ENCODE measurements around the gene SLC2A6.

The SLC2A6 gene, protein sequence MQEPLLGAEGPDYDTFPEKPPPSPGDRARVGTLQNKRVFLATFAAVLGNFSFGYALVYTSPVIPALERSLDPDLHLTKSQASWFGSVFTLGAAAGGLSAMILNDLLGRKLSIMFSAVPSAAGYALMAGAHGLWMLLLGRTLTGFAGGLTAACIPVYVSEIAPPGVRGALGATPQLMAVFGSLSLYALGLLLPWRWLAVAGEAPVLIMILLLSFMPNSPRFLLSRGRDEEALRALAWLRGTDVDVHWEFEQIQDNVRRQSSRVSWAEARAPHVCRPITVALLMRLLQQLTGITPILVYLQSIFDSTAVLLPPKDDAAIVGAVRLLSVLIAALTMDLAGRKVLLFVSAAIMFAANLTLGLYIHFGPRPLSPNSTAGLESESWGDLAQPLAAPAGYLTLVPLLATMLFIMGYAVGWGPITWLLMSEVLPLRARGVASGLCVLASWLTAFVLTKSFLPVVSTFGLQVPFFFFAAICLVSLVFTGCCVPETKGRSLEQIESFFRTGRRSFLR

DNA sequence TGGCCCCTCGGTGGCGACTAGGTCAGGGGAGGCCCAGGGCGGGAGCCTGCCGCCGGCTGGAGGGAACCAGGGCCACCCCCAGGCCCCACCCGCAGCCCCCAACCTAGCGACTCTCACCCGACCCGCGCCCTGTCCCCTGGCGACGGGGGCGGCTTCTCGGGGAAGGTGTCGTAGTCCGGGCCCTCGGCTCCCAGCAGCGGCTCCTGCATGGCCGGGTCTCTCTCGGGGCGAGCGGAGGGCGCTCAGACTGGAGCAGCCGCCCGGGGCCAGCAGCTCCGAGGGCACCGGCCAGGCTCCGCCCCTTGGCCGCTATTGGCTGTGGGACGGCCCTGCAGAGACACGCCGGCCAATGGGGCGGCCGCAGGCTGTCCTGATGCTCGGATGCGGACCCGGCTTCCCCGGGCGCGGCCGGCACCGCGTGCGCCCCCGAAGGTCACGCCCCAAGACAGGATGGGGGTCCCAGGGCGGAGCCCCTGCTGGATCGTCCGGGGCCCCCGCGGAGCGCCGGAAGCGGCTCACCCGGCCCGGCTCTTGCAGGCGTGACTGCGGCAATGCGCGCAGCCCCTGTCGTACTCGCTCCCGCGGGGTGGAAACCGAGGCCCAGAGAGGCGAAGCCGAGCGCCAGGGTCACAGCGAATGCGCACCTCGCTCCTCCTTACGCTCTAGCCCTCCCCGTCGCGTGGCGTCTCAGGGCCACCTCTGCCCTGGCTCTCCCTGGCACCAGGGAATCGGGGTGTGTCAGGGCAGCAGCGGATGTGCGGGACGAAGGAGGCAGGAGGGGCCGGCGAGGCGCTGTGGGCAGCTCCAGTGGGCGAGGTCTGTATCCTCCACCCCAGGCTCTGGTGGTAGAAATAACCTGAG is at the start of gene SLC2A6:
TSS of gene SLC2A6 (minus strand) at position 249 of the 861 bp plus-strand sequence. CDS start at position 209, 40 bp downstream.
- peak; percentile 87 for DNase-seq

DNA sequence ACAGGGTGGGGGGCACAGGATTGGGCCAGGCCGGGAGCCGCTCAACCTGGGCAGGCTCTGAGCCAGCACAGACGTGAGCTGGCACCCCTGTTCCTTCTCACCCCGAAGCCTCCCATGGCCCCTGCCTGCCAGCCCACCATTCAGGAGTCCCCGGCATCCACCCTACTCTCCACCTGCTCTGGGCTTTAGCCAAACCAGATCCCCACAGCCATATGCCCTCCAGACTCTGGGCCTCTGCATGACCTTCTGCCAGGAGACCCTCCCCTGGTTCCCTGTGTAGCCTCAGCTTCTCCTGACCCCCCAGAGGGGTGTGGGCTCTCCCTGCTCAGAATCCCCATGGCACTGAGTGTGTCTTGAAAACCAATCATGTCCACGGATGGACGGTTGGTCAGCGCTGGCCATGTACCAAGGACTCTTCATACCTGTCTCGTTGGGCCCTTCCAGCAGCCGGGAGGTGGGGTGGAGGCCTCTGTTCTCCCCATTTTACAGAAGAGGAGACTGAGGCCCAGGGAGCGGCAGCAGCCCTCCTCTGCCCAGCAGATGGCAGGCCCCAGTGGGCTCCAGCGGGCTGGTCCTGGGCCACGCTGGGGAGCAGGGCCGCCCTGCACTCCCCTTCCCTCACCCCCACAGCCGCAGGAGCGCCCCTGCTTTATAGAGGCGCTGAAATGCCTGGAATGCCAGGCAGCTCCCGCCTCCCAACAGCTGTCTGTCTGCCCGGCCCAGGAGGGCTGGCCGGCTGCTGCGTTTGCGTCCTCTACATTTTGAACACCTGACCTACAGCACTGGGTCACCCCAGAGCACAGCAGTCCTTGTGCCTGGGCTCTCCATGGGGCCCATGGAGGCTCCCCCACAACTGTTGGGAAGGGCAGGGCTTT is 49.3 kb upstream of the SLC2A6 start:
- no peak for DNase-seq

DNA sequence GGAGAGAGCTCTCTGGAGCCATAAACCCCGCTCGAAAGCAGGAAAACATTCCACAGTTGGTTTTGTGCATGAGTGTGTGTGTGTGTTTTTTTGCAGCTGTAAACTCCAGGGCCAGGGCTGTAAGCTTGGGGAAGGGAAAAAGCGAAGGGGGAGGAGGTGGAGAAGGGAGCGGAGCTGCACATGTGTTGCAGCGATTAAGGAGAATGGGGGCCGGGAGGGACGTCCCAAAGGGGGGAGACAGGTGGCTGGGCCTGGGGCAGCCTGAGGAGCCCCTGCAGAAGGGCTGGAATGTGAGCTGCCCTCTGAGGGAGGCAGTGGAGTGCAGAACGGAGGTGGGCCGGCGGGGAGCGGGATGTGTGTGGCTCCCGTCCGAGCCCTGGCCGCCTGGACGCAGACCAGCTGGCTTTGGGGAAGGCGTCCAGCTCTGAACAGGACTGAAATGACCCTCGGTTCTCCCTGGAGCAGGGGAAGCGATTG is 48.6 kb upstream of the SLC2A6 start:
- DNase-seq: no peak

DNA sequence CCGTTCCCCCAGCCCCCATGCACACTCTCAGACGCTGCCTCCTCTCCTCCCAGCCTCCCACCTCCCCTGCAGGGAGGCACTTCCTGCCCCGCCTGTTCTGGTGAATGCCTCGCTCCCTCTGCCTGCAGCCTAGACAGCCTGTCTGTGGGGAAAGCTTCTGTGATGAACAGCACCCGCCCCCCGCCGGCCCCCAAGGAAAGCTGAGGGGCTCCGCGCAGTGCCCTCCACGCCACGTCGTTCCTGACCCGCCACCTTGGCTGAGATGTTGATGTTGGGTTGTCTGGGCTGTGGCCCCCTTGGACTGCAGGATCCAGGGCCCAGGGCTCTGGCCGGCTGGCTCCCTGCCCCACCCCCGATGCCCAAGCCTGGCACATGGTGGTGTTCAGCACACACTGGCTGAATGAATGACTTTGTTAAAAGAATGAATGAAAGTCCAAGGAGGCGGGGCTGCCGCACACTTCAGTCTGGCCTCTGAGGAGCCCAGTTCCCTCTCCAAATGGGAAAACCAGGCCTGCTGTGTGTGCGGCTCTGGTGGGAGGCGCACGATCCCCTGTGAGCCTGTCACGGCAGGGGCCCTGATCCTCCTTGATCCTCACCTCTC is 47.9 kb upstream of the SLC2A6 start:
- DNase-seq: peak; percentile 37

DNA sequence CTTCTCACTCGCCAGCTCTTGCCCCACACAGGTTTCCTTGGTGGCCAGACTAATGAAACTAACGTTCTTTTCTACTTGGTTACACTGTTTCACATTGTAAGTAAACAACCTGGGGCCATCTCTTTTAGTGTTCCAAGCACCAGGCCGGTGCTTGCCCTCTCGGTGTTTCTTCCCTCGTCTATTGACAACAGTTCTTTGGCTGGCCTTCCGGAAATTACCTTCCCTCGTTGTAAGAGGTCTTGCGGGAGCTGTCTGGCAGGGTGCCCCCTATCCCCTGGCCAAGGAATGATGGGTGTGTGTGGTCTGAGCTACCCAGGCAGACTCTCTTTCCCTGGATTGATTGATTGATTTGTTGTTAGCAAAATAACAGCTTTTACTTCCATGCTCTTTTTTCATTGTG is 46.8 kb upstream of the SLC2A6 start:
- no peak for DNase-seq

DNA sequence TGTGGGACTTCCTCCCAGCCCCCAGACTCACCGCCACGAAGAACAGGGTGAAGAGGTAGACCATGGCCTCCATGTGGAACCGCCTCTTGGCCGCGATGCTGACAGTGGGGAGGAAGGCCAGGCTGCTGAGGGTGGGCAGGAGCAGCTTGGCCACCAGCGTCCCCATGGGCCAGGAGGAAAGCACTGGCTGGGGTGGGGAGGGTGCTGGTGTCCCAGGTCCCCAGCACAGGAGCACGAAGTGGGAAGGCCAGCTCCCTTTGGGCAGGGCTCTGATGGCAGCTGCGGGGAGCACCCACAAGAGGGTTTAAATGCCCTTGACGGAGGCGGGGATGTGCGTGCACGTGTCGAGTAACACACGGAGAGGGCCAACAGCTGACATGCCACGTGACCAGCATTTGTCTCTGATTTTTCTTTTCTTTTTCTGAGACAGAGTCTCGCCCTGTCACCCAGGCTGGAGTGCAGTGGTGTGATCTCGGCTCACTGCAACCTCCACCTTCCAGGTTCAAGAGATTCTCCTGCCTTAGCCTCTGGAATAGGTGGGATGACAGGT is 45.9 kb upstream of the SLC2A6 start, which contains the start of gene MYMK:
TSS of gene MYMK (minus strand) at position 281 of the 550 bp plus-strand sequence. CDS start at position 166, 115 bp downstream.
- no peak for DNase-seq

DNA sequence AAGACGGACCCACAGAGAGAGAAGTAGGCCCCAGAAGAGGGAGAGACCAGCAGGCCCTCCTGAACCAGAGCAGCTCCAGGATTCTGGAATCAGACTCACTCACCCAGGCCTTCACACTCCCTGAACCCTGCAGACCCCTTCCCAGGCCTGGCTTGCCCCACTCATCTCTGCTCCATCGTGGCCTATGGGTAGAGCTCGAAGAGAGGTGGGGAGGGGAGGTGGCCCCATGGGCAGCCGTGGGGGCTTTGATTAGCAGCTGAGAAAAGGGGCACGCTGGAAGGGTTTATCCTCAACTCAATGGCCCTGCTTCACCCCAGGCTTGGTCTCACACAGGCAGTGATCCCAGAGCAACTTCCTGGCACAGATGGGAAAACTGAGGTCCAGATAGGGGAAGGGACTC is 45.2 kb upstream of the SLC2A6 start:
- DNase-seq: no peak

DNA sequence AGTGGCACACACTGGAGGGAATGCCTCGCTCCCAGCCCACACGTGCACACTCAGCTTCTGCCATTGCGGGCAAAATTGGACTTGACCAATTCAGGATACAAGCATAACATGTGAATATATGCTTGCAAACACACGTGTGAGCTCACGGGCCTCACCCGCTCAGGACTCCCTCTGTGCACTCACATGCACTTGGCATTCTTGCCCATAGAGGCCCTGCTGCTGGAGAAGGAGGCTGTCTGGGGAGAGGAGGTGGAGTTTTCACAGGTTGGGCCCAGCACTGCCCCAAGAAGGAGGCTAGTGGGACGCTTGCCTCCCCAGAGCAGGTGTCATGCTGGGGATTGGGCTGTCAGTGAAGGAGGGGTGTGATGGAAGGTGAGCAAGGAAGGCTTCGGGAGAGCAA is 44.2 kb upstream of the SLC2A6 start:
- no peak for DNase-seq

DNA sequence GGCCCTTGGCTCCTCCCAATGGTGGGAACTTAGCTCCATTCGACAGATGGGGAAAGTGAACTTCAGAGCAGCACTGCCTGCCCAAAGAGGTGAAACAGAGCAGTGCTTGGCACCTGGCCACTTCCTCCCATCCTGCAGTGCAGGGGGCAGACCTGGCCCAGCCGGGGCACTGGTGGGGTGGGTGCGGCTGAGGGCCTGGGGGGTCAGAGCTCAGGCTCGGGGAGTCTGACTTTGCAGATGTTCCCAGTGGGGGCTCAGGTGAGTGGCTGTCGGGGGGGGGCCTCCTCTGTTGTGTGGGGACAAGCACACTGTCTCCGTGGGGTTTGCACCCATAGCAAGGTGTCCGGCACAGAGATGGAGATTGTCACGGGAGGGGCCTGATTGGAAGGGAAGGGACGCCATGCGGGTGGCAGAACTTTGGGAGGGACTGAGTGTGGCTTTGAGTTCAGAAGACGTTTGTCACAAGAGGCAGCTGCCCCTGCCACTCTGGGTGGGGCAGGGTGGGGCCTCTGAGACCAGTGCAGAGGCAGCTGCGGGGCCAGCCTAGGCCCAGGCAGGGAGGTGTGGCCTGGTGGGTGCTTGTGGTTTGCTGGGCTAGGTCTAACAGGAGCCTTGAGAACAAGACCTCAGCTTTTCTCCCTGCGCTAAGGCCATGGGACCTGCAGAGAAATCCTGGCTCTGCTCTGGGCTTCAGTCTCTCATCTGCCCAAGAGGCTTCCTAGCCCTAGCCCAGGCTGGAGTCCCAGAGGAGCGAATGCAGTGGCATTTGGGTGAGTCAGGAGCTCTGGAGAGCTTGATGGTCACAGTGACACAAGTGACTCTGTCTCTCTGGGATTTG is 43.4 kb upstream of the SLC2A6 start:
- peak; percentile 23 for DNase-seq

DNA sequence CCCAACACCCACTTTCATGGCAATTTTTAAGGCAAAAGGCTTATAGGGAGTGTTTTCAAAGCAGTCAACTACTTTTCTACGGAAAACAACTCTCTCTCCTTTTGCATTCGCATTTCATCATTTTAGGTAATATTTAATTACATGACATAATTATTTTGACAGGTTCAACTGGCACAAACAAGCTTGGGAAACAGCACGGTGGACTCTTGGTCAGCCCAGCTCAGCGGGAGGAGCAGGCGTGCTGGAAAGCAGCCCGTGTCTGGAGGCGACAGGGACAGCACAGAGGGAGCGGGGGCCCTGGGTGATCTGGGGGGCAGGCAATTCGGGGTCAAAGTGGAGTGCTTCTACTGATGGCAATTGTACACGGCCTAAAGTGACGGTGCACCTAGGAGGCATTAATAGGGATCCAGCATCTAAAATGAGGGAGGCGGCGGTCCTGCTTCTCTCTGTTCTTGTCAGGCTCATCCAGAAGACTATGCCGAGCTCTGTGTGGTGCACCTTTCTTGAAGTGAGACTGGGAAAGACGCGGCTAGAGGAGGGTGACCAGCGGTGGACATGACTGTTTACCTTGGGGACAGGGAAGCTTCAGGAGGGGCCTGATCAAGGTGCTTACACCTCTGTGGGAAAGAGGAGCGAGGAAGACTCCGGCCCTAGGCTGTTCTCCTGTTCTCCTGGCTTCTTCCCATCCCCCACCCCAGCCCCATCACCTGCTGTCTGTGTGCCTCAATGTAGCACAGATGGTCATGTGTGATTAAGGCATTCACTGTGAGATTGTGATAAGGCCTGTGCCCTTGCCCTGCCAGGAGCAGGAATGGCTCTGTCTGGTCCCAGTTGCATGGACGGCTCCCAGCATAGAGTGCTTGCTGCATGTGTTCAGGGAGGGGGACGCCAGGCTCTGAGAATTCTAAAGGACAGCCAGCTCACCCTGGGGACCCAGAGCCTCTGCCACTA is 42.5 kb upstream of the SLC2A6 start:
- no peak for DNase-seq

DNA sequence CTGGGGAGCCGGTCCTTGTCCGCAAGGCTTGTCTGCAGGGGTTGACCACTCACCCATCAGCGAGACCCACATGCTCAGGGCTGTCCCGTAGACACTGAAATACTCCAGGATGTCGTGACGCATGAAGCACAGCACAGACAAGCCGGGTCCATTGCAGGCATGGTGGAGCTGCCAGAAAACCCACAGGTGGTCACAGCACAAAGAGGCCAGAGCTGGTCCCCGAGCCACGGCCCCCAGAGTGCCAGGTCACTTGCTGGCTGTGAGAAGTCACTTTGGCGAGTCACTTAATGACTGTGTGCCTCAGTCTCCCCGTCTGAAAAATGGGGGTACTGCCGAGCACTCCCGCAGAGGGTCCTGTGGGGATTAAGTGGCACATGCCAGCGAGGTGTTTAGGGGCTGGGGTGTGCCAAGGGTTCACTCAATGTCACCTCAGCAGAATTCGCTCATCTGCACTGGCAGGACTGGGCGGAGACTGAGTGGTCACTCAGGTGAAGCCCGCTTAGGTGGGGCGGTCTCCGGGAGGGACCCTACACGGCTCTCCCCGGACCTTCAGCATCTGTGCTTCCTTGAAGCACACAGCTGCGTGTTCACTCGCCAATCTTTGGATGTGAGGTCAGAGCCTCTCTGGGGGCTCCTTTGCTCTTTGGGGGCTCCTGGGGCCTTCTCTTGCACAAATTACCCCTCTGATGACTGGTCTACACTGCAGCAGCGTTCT is 41.4 kb upstream of the SLC2A6 start:
- DNase-seq: no peak

DNA sequence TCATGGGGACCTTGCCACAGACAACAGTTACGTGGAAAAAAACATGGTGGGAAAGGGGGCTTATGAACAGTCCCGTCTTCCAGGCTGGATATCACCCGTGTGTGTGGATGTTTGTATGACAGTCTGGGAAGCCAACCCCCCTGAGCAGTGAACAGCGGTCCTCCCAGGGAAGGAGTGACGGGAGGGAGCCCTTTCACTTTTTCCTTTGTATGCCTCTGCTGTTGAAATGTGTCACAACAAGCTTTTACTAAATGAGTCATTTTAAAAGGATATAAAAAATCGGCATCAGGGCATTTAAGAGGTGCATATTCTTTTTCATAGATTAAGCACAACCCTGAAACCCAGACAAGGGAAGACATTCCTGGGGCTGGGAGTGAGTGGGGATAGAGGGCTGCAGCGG is 40.8 kb upstream of the SLC2A6 start:
- DNase-seq: no peak

DNA sequence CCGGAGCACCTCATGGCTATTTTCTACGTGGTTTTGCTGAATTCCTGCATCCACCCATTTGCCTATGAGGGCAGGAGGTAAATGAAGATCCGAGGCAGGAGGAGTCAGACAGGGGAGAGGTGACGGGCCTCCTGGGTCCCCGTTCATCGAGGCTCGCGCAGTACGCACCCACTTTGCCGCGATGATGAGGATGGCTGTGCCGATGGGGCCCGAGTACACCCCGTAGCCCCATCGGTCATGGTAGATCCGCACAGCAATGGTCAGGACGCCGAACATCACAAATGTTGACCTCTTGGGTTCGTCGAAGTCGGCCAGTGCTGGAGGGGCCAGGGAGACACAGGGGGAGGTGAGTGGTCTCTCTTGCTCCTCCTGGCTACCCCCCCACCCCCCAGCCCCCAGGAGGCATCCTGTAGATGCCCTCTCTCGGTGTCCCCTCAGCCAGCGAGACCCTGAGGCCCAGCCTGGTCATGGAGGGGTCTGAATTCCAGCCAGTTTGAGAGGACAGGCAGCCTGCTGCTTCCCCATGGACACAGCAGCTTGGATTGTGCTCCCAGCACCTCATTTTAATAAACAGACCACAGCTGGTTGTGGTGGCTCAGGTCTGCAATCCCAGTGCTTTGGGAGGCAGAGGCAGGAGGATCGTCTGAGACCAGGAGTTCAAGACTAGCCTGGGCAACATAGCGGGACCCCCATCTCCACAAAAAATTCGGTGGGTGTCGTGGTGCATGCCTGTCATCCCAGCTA is 40.0 kb upstream of the SLC2A6 start:
- DNase-seq: no peak

DNA sequence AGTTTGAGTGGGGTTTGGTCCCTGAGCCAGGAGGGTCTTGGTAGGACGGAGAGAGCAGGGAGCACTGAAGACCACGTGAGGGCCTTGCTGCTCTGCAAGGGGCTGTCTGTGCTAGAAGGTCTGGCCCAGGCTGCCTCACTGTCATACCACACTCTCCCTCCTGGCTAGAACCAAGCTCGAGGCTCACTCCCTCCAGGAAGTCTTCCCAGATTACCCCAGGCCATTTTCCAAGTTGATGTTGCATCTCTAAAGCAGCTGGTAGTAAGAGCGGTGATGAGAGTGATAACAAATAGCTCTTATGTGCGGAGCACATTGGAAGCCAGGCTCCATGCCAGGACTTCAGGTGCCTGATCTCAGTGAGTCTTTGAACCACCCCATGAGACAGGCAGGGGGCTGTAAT is 39.3 kb upstream of the SLC2A6 start:
- DNase-seq: peak; percentile 45

DNA sequence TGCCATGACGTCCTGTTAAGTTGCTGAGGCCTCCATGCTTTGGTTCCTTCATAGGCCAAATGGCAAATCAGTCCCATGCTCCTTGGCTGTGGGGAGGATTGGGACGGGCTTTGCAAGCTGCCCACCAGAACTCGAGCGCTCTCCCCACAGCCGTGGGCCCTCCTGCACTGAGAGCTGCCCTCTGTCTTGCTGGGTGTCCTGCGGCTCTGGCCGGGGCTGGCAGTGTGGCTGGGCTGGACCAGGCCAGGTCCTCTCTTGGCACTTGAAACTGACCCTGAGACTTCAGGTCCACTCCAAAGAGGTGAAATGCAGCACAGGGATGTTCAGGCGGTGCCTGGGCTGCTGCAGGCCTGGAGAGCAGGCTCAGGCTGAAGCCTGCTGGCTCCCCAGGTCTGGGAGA is 38.8 kb upstream of the SLC2A6 start:
- no peak for DNase-seq

DNA sequence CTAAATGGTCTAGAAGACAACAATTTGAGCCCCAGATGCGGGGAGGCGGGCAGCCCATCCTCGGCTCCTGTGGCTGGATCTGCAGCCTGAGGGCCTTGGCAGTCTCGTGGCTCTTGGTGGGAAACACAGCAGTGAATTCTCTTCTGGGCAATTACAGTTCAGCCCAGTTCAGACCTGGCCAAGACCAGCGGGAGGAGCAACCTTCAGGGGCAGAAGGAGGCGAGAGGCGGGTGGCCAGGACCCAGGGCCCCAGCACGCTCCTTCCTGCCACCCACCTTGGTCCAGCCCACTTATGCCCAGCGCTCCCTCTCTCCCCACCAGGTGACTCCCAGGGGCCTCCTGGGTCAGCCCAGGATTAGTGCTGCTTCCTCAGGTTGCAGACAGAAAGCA is 38.1 kb upstream of the SLC2A6 start:
- DNase-seq: no peak

DNA sequence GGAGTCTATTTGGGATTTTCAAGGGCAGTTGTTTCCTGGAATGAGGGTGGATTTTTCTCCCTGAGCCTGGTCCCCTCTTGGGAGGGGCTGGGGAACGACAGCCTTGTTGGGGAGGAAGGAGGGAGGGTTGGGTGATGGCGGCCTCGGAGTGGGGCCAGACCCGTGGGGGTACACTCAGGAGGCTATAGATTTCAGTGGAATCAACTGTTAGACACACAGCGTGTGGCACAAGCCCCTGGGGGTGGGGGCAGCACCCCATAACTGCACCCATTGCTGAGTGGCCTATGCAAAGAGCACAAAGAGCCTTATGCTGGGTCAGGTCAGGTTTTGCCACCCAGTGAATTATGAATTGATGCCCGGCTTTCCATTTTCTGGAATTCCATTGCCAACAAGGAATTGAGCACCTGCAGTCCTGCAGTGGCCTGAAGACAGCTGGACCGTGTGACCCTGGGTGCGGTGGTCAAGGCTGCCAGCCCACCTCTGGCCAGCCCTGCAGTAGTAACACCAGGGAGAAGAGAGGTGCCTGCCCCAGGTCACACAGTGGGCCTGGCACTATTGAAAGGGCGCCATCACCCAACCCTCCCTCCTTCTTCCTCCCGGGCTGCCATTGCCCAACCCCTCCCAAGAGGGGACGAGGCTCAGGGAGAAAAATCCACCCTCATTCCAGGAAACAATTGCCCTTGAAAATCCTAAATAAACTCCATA is 37.5 kb upstream of the SLC2A6 start:
- DNase-seq: no peak

All from NCI-H510A treated with DMSO at 0.1 percent for 48 hours (cell line).